ENCODE results near the gene NKX2-1.

NKX2-1 gene

DNA sequence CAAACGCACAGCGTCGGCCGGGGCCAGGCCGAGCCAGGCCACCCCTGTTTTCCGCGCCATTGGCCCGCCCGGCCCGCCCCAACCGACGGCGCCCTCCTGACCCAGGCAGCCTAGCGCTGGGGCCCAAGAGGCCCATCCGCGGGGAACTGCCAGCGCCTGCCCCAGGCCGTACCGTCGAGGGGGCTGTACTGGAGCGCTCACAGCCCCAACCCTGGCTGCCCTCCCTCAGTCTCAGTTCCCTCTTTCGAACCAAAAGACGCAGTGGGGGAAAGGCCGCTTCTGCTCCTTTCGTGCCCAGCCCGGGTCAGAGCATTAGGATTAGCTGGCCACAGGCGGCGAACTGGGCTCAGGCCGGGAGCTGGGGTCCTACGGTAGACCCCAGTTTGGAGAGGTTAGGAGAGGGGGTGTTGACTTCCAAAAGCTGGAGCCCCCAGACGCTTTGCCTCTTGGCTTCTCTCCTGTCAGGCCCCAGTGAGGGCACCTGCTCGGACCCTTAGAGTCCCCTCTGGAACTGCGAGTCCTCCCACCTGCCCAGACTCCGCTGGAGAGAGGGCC is 1.9 kb downstream of the NKX2-1 start:
- in situ Hi-C loops (cut with MboI; ENCODE audit: low sequenced_read_pairs) = no loop called here

DNA sequence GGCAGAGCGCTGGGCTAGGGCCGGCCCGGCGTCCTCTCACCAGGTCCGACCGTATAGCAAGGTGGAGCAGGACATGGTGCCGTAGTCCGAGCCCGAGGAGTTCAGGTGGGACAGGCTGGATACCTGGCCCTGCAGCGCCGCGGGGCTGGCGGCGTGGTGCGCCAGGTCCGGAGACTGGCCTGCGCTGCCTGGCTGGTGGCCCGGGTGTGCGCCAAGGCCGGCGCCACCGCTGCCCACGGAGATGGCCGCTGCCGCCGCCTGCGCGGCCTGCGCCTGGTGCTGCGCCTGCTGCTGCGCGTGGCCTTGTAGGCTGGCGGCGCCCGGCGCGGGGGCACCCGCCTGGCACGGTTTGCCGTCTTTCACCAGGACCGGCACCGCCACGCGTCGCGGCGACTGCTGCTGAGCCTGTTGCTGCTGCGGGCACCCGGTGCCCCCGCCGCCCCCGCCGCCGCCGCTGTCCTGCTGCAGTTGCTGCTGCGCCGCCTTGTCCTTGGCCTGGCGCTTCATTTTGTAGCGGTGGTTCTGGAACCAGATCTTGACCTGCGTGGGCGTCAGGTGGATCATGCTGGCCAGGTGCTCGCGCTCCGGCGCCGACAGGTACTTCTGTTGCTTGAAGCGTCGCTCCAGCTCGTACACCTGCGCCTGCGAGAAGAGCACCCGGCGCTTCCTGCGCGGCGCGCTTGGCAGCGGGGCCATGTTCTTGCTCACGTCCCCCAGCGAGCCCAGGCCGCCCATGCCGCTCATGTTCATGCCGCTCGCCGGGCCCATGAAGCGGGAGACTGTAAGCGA is 2.6 kb downstream of the NKX2-1 start:
- in situ Hi-C loops (cut with MboI; ENCODE audit: low sequenced_read_pairs) = no loop called here

DNA sequence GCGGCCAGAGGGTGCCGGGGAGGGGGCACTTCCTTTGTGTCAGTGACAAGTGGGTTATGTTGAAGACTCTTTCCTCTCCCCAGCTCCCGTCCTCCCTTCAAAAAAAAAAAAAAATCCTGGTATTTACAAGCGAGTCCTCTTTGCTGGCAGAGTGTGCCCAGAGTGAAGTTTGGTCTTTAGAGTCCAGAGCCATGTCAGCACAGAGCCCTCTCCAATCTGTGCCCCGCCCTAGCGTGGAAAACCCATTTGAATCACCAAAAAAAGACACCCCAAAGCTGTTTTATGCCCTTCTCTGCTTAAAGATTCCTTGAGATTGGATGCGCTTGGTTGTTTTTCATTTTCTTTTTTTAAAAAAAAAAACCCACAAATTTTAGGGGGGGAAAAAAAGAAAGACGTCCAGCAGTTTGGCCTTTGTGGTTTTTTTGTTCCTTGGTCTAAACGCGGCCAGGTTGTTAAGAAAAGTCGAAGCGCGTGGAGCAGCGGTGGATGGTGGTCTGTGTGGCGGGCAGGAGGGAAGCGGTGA is 3.3 kb downstream of the NKX2-1 start:
- in situ Hi-C loops (cut with MboI; ENCODE audit: low sequenced_read_pairs) = no loop called here

DNA sequence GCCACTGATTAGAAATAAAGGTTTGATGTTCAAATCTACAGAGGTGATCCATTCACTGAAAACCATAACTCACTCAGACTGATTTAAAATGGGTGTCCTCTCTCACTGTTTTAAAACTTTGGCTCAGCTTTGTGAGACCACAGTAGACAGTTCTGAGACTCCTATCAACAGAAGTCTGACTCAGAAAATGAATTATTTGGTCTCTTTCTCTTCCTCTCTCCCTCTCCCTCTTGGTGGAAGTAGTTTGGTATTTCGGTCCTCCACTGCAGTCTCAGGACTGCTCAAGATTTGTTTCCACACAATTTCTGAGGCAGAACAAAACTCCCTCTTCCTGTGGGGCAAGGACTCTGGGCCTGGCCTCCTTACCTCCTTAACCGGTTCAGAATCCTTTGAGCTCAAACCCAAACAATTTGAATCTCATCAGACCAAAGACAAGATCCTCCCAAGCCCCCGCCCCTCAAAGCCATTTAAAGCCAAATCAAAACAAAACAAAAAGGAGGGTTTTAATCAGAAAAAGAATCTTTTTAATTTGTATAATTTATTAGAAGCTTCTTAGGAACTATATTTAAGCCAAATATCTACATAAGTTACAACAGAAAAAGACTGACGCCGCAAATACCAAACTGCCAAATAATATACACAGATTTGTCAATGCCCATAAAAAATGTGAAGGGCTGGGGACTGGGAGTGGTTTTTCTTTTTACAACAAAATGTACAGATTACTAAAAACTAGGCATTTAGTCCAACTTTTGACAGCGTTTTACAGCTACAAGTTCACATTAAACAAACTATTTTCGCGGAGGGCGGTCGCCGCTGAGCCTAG is 3.9 kb downstream of the NKX2-1 start:
- in situ Hi-C loops (cut with MboI; ENCODE audit: low sequenced_read_pairs) = no loop called here

DNA sequence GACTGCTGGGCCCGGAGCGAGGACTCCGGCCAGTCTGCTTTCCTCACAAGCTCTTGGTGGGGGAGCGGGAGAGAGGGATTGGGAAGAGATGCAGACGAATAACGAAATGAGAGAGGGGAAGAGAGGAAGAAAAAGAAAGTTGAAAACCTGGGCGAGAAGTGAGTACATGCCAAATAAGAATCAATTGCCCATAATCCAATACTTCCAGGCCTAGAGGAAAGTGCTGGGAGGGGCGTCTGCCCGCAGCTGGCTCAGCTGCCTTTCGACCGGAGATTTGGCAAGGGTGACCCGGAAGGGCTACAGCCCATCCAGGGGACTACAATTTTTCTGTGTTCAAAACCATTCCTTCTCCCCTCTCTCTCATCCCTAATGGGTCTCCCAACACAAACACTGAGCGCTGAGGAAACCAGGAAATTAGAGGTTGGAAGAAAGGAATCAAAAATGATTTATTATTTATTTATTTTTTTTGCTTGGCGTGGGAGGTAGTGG is 4.9 kb downstream of the NKX2-1 start:
- in situ Hi-C loops (cut with MboI; ENCODE audit: low sequenced_read_pairs) = no loop called here

DNA sequence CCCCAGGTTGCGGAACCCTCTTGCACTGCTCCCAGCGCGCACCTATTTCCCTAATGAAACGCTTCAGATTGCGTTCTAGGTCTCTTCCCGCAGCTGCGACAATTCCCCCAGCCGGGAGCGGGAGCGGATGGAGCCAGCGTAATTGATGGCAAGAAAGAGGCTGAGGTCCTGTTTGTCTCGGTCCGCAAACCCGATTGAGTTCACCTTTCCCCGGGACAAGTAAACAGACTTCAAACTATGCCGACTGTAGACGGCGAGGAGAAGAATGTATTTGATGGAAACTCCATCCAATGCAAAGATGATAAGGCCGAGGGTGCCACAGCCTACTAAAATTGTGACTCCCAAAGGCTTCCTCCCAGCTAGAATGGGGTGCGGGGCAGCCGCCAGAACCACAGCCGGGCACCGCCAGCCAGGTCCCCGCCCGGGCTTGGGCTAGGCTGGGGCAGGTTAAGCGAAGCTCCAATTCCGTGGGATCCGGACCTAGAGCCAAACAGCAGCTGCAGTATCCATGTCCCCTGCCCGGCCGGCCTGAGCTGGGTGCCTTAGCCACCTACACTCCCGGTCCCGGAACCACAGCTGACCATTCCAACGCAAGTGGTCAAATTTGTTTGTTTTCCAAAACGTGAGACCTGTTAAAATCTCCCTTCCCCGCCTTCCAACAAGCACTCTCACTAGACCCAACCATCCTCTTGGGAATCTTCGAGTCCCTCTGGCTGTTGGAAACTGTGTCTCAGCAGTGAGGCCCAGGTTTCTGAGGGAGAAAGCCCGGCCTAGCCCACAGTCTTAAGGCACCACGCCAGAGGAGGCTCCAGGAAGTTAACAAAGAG is 5.5 kb downstream of the NKX2-1 start:
- in situ Hi-C loops (cut with MboI; ENCODE audit: low sequenced_read_pairs) = no loop called here

DNA sequence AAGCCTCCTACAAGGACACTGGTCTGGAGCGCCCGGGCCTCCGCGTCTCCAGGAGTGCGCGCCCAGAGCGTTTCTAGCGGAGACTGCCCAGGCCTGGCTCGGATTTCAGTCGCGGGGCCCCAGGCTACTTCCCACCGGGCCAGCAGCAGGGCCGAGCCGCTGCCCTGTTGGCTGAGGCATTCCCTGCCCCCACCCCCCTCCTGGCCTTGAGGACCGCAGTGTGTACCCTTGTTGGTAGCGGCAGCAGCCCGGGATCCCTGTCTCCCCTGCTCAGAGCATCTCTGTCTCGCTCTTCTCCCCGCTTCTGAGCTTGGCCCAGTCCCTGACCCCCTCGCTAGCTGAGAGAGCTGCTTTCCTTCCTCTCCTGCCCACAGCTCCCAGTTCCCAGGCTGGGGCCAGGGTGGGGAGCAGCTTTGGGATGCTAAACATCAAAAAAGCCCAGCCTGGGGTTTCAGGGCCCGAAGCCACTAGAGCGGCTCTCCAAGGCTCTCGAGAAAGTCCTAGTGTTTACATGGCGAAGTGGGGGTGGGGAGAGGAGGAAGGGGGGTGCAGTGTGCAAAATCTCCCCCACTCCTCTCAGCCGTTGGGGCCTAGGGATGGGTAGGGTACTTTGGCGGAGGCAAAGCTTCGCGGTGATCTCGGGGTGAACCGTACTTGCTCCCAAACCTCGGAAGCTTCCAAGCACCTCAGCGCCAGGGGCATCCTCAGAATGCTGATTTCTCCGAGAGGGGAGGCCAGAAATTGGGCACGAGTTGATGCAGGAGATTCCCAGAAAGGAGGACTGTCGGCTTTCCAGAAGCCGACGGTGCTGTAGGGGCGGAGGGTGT is 6.4 kb downstream of the NKX2-1 start:
- in situ Hi-C loops (cut with MboI; ENCODE audit: low sequenced_read_pairs) = no loop called here

DNA sequence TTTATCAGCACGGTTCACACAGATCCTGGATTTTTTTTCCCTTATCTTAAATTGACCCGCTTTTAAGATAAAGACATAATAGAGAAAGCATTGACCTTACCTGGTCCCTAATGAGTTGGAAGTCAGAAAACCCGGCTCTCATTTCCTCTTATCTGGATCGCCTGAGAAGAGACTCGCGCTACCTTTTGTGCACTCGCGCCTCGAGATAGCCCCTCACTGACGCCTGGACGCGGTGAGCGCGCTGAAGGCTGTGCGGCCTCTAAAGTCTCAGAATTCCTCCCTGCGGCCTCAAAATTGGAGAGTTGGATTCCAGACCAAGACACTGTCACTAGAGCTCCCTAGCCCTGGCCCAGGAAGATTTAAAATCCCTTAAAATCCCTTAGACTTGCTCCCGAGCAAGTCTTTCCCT is 7.0 kb downstream of the NKX2-1 start:
- in situ Hi-C loops (cut with MboI; ENCODE audit: low sequenced_read_pairs) = no loop called here

DNA sequence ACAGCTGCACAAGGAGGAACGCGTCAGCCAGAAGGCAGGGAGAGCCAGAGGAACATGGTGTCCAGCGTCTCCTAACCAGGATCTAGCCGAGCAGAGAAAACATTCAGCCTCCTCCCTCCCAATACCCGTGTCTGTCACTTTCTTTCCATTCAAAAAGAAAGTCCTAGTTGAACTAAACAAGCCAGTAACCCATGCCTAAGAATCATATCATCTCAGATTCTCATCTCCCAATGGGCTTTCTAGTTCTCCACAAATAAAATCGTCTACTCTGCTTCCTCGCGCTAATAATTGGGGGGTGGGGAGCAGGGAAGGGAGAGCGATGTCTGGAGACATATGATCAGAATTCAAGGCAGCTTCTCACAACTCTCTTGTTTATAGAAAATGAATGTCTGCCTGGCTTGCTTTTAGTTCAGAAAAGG is 7.4 kb downstream of the NKX2-1 start:
- in situ Hi-C loops (cut with MboI; ENCODE audit: low sequenced_read_pairs) = no loop called here

DNA sequence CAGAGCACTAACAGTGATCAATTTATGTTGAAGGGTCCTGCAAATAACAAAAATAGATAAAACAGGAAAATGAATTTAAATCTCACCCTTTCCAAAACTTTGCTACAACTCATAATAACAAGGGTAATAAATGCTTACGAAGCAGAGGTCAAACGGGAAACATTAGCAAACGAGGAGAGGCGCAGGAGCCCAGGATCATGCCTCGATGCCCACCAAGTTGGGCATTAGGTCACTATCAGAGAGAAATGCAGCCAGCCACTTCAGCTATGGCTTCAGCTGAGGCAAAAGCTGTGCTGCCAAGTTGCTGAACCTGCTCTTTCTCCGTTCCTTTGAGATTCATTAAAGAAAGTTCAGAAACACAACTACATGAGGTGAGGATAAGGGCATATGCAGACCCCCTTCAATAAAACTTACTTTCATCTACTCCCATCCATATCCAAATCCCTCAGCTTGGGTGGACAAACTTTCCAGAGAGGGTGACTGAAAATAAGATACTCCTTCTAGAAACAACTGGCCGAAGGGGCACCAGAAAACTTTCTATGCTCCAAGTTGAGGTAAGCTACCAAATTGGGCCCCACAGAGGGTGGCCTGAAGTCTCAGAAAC is 7.9 kb downstream of the NKX2-1 start:
- in situ Hi-C loops (cut with MboI; ENCODE audit: low sequenced_read_pairs) = no loop called here

DNA sequence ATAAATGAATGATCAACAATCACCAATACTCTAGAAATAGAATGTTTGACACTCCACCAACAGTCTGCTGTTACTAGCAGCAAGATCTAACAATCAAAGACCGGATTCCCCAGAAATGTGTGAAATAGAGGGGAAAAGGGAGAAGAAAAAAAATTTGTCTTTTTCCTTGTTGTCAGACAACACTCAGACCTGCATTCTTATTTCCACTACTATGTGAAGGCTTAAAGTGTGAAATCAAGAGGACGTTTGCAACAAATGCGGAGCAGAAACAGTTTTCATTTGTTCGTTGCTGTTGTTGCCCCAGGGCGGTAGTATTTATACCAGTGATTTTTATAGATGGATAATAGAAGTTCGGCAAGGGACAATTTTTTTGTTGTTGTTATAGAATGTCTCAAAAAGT is 9.2 kb downstream of the NKX2-1 start:
- in situ Hi-C loops (cut with MboI; ENCODE audit: low sequenced_read_pairs) = no loop called here

DNA sequence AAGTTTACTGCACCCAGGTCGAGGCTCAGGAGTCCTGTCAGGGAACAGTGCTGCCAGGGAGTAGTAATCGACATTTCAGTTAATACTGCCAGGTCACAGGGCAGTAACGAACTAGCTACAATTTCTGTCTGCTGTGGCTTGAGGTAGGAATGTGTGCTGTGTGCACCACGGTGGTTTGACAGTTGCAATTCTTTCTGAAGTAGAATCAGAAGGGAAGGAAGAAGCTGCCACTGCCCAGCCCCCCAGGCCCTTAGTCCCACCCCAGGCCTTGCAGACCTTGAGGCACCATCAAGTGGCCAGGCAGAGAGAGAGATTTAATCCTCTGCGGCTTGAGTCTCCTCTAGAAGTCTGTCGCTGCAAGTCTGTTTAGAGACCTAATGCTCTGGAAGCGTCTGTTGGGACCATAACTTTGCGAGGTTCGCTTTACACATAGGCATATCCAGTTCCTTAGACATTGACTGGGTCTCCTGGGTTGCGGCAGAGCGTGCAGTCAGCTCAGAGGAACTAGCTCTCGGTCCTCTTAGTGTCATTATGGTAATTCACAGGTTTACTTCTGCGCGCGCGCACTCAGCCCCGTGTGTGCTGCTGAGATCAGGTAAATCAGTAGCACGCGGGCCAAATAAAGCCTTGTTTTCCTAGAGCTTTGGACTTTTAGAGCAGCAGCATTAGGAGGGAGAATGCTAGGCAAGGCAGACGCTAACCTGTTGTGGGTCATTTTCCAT is 9.8 kb downstream of the NKX2-1 start:
- in situ Hi-C loops (cut with MboI; ENCODE audit: low sequenced_read_pairs) = no loop called here

DNA sequence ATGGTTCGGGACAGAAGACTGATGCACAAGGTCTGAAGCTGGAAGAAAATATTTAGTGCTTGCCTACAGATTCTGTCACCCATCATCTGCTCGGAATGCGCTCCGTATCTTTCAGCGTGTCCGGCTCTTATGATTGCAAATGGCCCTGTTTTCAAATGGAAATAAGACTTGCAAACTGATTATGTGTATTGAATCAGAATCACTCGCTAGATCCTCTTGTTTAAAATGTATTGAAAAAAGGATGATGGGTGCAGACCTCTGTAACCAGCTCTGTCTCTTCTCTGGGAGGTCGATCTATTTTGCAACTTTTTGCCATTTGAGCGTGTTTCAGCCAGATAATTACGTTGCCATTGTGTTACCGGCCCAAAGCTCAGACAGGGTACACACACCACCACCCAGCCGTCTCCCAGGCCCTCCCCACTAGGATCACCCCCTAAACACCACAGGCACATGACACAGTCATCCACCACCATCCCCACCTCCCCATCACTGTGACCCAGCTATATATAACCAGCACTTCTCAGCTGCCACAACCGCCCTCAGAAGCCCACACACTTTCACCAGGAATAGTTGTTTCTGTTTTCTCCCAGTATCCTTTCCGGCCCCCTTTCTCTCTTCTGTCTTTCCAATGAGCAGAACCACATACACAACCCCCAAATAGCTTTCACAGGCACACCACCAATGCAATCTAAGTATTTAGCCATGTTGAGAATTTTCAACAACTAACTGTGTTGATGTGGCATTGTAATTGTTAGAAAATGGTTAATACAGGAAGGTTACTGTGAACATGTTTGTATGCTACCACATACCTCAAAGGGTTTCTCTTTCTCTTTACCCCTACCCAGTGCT is 10.7 kb downstream of the NKX2-1 start:
- in situ Hi-C loops (cut with MboI; ENCODE audit: low sequenced_read_pairs) = no loop called here

DNA sequence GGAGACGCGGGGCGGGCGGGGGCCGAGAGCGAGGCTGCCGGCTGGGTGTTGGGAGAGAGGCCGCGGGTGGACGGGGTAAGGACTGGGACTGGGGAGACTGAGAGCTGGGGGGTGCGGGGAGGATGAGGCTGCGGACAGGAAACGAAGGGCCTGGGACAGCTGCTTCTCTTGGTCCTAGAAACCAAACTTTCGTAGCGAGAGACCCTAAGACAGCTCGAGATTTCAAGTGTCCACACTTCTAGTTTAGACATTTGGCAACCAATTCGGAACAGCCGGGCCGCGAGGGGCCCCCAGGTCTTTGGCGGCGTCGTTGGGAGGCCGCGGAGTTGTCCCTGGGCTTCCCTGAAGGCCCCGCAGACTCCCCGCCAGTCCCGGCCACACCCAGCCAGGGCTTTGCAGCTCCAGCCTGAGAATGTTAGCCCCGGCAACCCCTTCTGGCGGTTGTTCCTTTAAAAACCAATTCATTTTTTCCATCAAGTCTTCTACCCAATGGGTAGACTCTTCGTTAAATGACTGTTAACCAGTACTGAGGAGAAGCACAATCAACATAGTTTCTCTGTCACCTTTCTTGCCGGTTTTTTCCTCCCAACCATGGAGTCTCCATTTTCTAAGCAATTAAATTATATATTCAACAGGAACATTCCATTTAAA is 11.5 kb downstream of the NKX2-1 start:
- in situ Hi-C loops (cut with MboI; ENCODE audit: low sequenced_read_pairs) = no loop called here

DNA sequence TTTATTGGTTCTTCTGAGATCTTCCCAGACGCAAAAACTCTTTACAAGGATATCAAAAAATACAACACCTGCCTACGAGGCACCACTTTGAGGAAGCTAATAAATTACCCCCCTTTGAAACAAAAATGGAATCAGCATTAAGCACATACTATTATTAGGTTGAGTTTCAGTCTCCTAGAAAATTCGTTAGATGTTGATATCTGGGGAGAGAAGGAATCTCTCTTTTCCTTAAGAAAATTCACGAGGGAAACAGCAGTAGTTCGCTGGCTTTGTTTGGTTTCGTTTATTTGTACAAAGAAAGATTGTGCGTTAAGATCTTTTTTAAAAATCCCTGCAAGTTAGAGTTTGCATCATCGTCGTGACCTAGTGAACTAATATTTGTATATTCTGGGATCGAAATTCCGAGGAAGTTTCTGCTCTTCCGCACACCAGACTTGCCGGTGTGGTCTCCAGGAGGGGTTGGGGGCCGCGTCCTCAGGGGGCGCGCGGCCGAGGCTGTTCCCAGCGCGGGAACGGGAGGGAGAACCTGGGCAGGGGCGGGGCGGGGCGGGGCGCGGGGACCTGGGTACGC is 12.1 kb downstream of the NKX2-1 start:
- in situ Hi-C loops (cut with MboI; ENCODE audit: low sequenced_read_pairs) = no loop called here

DNA sequence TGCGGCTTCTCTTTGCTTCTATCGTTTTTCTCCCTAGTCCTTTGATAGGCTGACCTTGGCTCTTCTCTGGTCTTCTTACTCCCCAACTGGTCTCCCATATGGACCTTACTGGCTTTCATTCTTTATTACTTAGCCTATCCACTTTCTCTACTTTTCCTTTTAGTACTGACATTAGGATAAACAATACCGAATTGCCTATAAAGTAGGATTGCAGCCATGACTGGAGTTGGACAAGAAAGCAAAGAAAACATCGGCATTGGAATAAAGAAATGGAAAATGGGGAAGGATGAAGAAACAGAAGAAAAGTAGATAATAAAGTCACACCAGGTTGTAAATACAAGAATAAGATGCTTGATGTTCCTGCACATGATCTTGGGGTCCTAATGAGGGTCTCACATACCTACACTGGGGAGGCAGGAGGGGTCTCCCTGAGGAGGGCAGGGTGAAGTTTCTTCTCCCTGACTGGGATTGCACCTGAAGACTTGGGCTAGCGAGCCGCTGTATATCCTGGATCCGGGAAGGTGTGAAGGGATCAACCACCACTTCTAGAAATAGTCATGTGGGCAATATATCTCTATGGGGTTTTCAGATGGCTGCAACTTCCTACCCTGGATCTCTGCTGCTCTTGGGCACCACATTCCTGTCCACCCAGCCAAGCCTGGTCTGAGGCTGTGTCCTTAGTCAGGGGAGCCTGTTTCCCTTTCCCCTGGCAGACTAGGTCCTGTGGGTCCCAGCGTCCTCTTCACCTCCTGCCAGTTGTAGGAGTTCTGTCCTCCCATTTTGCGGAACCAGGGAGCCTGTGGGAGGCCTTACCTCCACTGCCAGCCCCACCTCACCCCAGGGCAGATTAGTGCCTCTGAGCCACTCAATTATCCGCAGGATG is 13.1 kb downstream of the NKX2-1 start:
- in situ Hi-C loops (cut with MboI; ENCODE audit: low sequenced_read_pairs) = no loop called here

Data from HL-60/S4 (cell line).